ENCODE results near the gene CAMK4.

CAMK4 gene

GRCh38 chr5:111194053-111194452 lies 30.1 kb upstream of the CAMK4 start:
- H3K4me2 ChIP-seq (ENCODE audit: low read length): no peak overlapping the region
- no peaks in the 10 kb centered on the region for H4K20me1 ChIP-seq (ENCODE audit: control insufficient read depth, insufficient read depth, low read depth, low read length)
- H3K9me2 ChIP-seq (replicated peaks; ENCODE audit: control insufficient read depth, low read length): no peaks in the 10 kb centered on the region
- H3K9me3 ChIP-seq (ENCODE audit: control insufficient read depth, insufficient read depth, low read length): no peaks in the 10 kb centered on the region
- H3F3A ChIP-seq (ENCODE audit: control insufficient read depth, insufficient read depth): no peaks in the 10 kb centered on the region
- H3K27ac ChIP-seq (ENCODE audit: low read depth, low read length): no peak overlapping the region
- no peak overlapping the region for H3K4me3 ChIP-seq (ENCODE audit: low read length)
- no peaks in the 10 kb centered on the region for H3K36me3 ChIP-seq (ENCODE audit: control insufficient read depth, low read length)
- no peaks in the 10 kb centered on the region for H3K79me2 ChIP-seq (ENCODE audit: control insufficient read depth, low read length)
- H3K4me1 ChIP-seq (ENCODE audit: control insufficient read depth, low read length): no peaks in the 10 kb centered on the region
- TF ChIP-seq CTCF (IDR thresholded peaks at IDR 0.05; ENCODE audit: low read depth, low read length, poor library complexity, severe bottlenecking): no peak
- no peaks in the 10 kb centered on the region for H3K27me3 ChIP-seq (ENCODE audit: control insufficient read depth, low read length)

GRCh38 chr5:111194925-111195324 lies 29.3 kb upstream of the CAMK4 start:
- Histone ChIP-seq H3K4me2 (ENCODE audit: low read length) (no peak overlapping the region), H4K20me1 (ENCODE audit: control insufficient read depth, insufficient read depth, low read depth, low read length) (no peaks in the 10 kb centered on the region), H3F3A (ENCODE audit: control insufficient read depth, insufficient read depth) (no peaks in the 10 kb centered on the region), H3K36me3 (ENCODE audit: control insufficient read depth, low read length) (no peaks in the 10 kb centered on the region), H3K4me3 (ENCODE audit: low read length) (no peak overlapping the region), H3K4me1 (ENCODE audit: control insufficient read depth, low read length) (no peaks in the 10 kb centered on the region), H3K27ac (ENCODE audit: low read depth, low read length) (no peak overlapping the region), H3K9me3 (ENCODE audit: control insufficient read depth, insufficient read depth, low read length) (no peaks in the 10 kb centered on the region), H3K27me3 (ENCODE audit: control insufficient read depth, low read length) (no peaks in the 10 kb centered on the region), H3K79me2 (ENCODE audit: control insufficient read depth, low read length) (no peaks in the 10 kb centered on the region), H3K9me2 (replicated peaks; ENCODE audit: control insufficient read depth, low read length) (no peaks in the 10 kb centered on the region)
- TF ChIP-seq EZH2phosphoT487 (IDR thresholded peaks at IDR 0.05; ENCODE audit: borderline replicate concordance, low read length): no peak
- no peak for TF ChIP-seq CTCF (IDR thresholded peaks at IDR 0.05; ENCODE audit: low read depth, low read length, poor library complexity, severe bottlenecking)

GRCh38 chr5:111197523-111197922 lies 26.7 kb upstream of the CAMK4 start:
- TF ChIP-seq EZH2phosphoT487 (IDR thresholded peaks at IDR 0.05; ENCODE audit: borderline replicate concordance, low read length): no peak
- no peak for TF ChIP-seq CTCF (IDR thresholded peaks at IDR 0.05; ENCODE audit: low read depth, low read length, poor library complexity, severe bottlenecking)
- H3K27me3 ChIP-seq (ENCODE audit: control insufficient read depth, low read length): peaks cover 6% of the 10 kb centered on the region

More at GRCh38 chr5:111197523-111197922, 26.7 kb upstream of the CAMK4 start:
- Histone ChIP-seq H3K79me2 (ENCODE audit: control insufficient read depth, low read length) (no peaks in the 10 kb centered on the region), H3K9me2 (replicated peaks; ENCODE audit: control insufficient read depth, low read length) (no peaks in the 10 kb centered on the region), H3K27ac (ENCODE audit: low read depth, low read length) (no peak overlapping the region), H3K9me3 (ENCODE audit: control insufficient read depth, insufficient read depth, low read length) (no peaks in the 10 kb centered on the region), H4K20me1 (ENCODE audit: control insufficient read depth, insufficient read depth, low read depth, low read length) (no peaks in the 10 kb centered on the region), H3K4me1 (ENCODE audit: control insufficient read depth, low read length) (no peaks in the 10 kb centered on the region), H3K36me3 (ENCODE audit: control insufficient read depth, low read length) (no peaks in the 10 kb centered on the region), H3F3A (ENCODE audit: control insufficient read depth, insufficient read depth) (no peaks in the 10 kb centered on the region), H3K4me2 (ENCODE audit: low read length) (no peak overlapping the region), H3K4me3 (ENCODE audit: low read length) (no peak overlapping the region)
